Activated CD8-positive, alpha-beta memory T cell treated with anti-CD3 and anti-CD28 coated beads, Interleukin-2, amount 50 U/mL, for 48 hours (primary cell): Measurements from ENCODE around the gene CUX1.

Source experiments
- DNase-seq: peaks from one replicate; pipeline ENCODE4 v3.0.0-alpha.2; 2020

CUX1 gene

GRCh38 chr7:102230593-102230992 lies 413.2 kb downstream of the CUX1 start:
- DNase-seq = no peak

GRCh38 chr7:102232611-102233286 lies 415.3 kb downstream of the CUX1 start:
- no peak for DNase-seq

GRCh38 chr7:102234131-102234530 lies 416.7 kb downstream of the CUX1 start:
- DNase-seq = no peak

GRCh38 chr7:102234801-102235550 lies 417.6 kb downstream of the CUX1 start:
- DNase-seq = no peak

- no peak for DNase-seq
Observed at GRCh38 chr7:102236102-102236501, 418.7 kb downstream of the CUX1 start.

- peak; percentile 74 for DNase-seq
Observed at GRCh38 chr7:102236592-102237287, 419.3 kb downstream of the CUX1 start.

GRCh38 chr7:102239206-102239820 lies 421.9 kb downstream of the CUX1 start:
- DNase-seq = no peak

GRCh38 chr7:102241431-102241830 lies 424.0 kb downstream of the CUX1 start:
- DNase-seq = no peak

- no peak for DNase-seq
Observed at GRCh38 chr7:102244601-102245000, 427.2 kb downstream of the CUX1 start.

- no peak for DNase-seq
Observed at GRCh38 chr7:102248081-102248455, 430.6 kb downstream of the CUX1 start.

GRCh38 chr7:102248456-102249395 lies 431.3 kb downstream of the CUX1 start:
- DNase-seq = no peak

GRCh38 chr7:102251531-102252365 lies 434.3 kb downstream of the CUX1 start:
- no peak for DNase-seq

- no peak for DNase-seq
Observed at GRCh38 chr7:102252366-102252982, 435.0 kb downstream of the CUX1 start.

GRCh38 chr7:102253066-102253972 lies 435.9 kb downstream of the CUX1 start:
- DNase-seq = no peak

- DNase-seq = no peak
Observed at GRCh38 chr7:102253973-102254370, 436.5 kb downstream of the CUX1 start.

GRCh38 chr7:102254521-102254920 lies 437.1 kb downstream of the CUX1 start:
- DNase-seq = no peak

- DNase-seq = no peak
Observed at GRCh38 chr7:102255501-102255900, 438.1 kb downstream of the CUX1 start.

- no peak for DNase-seq
Observed at GRCh38 chr7:102255916-102256315, 438.5 kb downstream of the CUX1 start.

GRCh38 chr7:102258073-102258748 lies 440.8 kb downstream of the CUX1 start:
- no peak for DNase-seq
